ENCODE results near the gene TYW1.
"Not testable (repeated sequence)": the region's sequence is repeated elsewhere in the genome, so short reads cannot be mapped to it uniquely, and the experiment has no call there.

DNA sequence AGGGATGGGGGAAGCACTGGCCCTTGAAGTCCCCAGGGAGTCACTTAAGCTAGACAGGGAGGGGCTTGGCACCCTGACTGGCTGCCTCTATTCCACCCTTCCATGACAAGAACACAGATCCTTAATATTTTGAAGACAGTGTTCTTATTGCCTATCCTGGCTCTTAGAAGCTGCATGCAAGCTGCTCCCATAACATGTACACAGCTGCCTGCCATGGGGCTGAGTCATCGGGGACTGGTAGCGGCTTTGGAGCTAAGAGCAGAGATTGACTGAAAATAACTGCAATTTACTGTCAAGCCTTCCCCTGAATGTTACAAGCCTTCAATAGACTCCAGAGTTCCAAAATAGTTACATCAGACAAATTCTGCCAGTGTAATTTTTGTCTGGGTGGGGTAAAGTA is 226.9 kb downstream of the TYW1 start:
- TF ChIP-seq, protein P1, sequence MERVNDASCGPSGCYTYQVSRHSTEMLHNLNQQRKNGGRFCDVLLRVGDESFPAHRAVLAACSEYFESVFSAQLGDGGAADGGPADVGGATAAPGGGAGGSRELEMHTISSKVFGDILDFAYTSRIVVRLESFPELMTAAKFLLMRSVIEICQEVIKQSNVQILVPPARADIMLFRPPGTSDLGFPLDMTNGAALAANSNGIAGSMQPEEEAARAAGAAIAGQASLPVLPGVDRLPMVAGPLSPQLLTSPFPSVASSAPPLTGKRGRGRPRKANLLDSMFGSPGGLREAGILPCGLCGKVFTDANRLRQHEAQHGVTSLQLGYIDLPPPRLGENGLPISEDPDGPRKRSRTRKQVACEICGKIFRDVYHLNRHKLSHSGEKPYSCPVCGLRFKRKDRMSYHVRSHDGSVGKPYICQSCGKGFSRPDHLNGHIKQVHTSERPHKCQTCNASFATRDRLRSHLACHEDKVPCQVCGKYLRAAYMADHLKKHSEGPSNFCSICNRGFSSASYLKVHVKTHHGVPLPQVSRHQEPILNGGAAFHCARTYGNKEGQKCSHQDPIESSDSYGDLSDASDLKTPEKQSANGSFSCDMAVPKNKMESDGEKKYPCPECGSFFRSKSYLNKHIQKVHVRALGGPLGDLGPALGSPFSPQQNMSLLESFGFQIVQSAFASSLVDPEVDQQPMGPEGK (CRISPR knock-in tag; IDR thresholded peaks at IDR 0.05; ENCODE audit: borderline replicate concordance), result not testable (repeated sequence)
- not testable (repeated sequence) for TF ChIP-seq ZC3H10 (CRISPR knock-in tag; IDR thresholded peaks at IDR 0.05); TCF4 (CRISPR knock-in tag; IDR thresholded peaks at IDR 0.05; ENCODE audit: borderline replicate concordance); ARNTL (CRISPR knock-in tag; IDR thresholded peaks at IDR 0.05; ENCODE audit: borderline replicate concordance, low read depth); ZNF70 (CRISPR knock-in tag; IDR thresholded peaks at IDR 0.05); ZFP3 (CRISPR knock-in tag; IDR thresholded peaks at IDR 0.05); GLIS3 (CRISPR knock-in tag; IDR thresholded peaks at IDR 0.05); BACH2 (CRISPR knock-in tag; IDR thresholded peaks at IDR 0.05; ENCODE audit: borderline replicate concordance); ZNF8 (CRISPR knock-in tag; IDR thresholded peaks at IDR 0.05)
- TF ChIP-seq, protein P2, sequence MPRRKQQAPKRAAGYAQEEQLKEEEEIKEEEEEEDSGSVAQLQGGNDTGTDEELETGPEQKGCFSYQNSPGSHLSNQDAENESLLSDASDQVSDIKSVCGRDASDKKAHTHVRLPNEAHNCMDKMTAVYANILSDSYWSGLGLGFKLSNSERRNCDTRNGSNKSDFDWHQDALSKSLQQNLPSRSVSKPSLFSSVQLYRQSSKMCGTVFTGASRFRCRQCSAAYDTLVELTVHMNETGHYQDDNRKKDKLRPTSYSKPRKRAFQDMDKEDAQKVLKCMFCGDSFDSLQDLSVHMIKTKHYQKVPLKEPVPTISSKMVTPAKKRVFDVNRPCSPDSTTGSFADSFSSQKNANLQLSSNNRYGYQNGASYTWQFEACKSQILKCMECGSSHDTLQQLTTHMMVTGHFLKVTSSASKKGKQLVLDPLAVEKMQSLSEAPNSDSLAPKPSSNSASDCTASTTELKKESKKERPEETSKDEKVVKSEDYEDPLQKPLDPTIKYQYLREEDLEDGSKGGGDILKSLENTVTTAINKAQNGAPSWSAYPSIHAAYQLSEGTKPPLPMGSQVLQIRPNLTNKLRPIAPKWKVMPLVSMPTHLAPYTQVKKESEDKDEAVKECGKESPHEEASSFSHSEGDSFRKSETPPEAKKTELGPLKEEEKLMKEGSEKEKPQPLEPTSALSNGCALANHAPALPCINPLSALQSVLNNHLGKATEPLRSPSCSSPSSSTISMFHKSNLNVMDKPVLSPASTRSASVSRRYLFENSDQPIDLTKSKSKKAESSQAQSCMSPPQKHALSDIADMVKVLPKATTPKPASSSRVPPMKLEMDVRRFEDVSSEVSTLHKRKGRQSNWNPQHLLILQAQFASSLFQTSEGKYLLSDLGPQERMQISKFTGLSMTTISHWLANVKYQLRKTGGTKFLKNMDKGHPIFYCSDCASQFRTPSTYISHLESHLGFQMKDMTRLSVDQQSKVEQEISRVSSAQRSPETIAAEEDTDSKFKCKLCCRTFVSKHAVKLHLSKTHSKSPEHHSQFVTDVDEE (CRISPR knock-in tag; IDR thresholded peaks at IDR 0.05), result not testable (repeated sequence)
- 0 out of 2 replicates have a peak, but pooled peaks have one; percentile 25 for TF ChIP-seq ISL1 (CRISPR knock-in tag; IDR thresholded peaks at IDR 0.05)

All from SK-N-SH treated with all-trans-retinoic acid at 6 μM for 48 hours (cell line).